Loucy (cell line): ENCODE data around the gene CA7.

Experiments used
- EZH2phosphoT487 ChIP-seq: fragments of 200-600 bp; IDR thresholded peaks from 2 replicates; pipeline ENCODE4 v1.6.1; 2018; ENCODE audit warnings: antibody characterized with exemption, mild to moderate bottlenecking, moderate library complexity, borderline replicate concordance
- TF ChIP-seq, protein P1 (sequence below): fragments of 200-600 bp; sonication (generic); conservative IDR thresholded peaks from 2 replicates; pipeline ENCODE4 v1.5.1; 2014; ENCODE audit warnings: mild to moderate bottlenecking, antibody characterized with exemption, low read length

DNA sequence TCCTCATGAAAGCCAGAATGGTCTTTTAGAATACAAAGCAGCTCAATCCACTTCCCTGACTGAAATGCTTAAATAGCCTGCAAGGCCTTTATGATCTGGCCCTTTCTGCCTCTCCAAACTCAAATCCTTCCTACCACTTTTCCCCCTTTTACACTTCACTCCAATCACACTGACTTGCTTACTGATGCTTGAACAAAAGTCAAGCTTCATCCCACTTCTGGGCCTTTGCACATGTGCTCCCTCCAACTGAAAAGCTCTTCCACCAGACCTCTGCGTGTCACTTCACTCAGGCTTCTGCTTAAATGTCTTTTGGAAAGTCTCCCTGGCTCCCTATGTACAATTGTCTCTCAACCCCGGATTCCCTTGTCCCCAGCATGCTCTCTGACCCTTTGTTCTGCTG lies 29.5 kb upstream of the CA7 start:
- TF ChIP-seq, protein P1, sequence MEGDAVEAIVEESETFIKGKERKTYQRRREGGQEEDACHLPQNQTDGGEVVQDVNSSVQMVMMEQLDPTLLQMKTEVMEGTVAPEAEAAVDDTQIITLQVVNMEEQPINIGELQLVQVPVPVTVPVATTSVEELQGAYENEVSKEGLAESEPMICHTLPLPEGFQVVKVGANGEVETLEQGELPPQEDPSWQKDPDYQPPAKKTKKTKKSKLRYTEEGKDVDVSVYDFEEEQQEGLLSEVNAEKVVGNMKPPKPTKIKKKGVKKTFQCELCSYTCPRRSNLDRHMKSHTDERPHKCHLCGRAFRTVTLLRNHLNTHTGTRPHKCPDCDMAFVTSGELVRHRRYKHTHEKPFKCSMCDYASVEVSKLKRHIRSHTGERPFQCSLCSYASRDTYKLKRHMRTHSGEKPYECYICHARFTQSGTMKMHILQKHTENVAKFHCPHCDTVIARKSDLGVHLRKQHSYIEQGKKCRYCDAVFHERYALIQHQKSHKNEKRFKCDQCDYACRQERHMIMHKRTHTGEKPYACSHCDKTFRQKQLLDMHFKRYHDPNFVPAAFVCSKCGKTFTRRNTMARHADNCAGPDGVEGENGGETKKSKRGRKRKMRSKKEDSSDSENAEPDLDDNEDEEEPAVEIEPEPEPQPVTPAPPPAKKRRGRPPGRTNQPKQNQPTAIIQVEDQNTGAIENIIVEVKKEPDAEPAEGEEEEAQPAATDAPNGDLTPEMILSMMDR: no peak
- no peak for TF ChIP-seq EZH2phosphoT487
